Hindlimb muscle (tissue), 1 donor: ENCODE data around the gene BCAM. TPM values are rescaled to one million over a fixed set of nuclear protein-coding genes. Genes with fewer than 3 reads are reported as not detected.
"Not testable (repeated sequence)": the region's sequence is repeated elsewhere in the genome, so short reads cannot be mapped to it uniquely, and the experiment has no call there.

Experiments
- DNase-seq: peaks from one replicate; pipeline ENCODE4 v3.0.0-alpha.2; 2013
- polyA plus RNA-seq: library from polyadenylated mRNA; unstranded; fragments of 120-200 nt; gene quantifications from one replicate; pipeline ENCODE4 v1.2.1, GENCODE V29; 2013; ENCODE audit not compliant: insufficient read length

The BCAM gene
- polyA plus RNA-seq, 1 donor, result 262 TPM

DNA sequence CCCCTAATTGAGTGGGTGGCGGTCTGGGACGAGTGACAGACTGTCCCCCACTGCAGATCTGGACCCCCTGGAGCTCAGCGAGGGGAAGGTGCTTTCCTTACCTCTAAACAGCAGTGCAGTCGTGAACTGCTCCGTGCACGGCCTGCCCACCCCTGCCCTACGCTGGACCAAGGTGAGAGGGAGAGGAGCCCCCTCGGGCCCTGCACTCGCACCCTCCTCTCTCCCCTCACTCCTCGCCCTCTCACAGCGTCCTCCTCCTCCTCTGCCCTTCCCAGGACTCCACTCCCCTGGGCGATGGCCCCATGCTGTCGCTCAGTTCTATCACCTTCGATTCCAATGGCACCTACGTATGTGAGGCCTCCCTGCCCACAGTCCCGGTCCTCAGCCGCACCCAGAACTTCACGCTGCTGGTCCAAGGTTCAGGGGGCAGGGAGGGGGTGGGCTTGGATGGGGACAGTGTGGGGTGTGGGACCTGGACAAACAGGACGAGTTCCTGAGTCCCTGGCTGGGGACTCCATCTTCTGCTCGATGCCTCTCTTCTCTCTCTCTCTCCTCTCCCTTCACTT is 9.6 kb downstream of the BCAM start:
- no peak for DNase-seq

DNA sequence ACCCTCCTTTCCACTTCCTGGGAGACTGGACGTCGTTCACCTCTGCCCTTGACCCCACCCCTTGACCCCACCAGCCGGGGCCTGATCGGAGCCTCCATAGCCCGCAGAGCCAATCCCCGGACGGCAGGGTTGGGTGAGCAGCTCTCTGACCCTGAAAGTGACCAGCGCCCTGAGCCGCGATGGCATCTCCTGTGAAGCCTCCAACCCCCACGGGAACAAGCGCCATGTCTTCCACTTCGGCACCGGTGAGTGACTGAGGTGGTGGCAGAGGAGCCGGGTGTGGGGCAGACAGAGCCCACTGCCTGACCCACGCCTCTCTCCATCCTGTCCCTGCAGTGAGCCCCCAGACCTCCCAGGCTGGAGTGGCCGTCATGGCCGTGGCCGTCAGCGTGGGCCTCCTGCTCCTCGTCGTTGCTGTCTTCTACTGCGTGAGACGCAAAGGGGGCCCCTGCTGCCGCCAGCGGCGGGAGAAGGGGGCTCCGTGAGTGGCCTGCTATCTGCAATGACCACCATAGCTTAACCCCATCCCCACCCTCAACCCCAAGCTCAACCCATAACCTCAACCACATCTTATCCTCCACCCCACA is 10.4 kb downstream of the BCAM start:
- DNase-seq, result no peak

DNA sequence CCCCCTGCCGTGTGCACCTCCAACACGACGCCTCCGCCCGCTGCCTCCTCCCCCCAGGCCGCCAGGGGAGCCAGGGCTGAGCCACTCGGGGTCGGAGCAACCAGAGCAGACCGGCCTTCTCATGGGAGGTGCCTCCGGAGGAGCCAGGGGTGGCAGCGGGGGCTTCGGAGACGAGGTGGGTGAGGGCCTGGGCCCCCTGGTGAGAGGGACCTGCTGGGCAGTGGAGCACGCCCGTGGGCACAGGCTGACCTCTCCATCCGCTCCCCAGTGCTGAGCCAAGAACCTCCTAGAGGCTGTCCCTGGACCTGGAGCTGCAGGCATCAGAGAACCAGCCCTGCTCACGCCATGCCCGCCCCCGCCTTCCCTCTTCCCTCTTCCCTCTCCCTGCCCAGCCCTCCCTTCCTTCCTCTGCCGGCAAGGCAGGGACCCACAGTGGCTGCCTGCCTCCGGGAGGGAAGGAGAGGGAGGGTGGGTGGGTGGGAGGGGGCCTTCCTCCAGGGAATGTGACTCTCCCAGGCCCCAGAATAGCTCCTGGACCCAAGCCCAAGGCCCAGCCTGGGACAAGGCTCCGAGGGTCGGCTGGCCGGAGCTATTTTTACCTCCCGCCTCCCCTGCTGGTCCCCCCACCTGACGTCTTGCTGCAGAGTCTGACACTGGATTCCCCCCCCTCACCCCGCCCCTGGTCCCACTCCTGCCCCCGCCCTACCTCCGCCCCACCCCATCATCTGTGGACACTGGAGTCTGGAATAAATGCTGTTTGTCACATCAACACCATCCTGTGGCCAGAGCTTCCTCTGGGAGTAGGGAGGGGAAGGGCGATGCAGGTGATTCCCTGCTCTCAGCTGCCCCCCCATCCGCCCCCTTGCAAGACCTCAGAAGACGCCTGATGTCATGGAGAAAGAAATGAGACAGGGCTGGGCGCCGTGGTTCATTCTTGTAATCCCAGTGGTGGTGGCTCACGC is 12.0 kb downstream of the BCAM start:
- DNase-seq, result no peak

DNA sequence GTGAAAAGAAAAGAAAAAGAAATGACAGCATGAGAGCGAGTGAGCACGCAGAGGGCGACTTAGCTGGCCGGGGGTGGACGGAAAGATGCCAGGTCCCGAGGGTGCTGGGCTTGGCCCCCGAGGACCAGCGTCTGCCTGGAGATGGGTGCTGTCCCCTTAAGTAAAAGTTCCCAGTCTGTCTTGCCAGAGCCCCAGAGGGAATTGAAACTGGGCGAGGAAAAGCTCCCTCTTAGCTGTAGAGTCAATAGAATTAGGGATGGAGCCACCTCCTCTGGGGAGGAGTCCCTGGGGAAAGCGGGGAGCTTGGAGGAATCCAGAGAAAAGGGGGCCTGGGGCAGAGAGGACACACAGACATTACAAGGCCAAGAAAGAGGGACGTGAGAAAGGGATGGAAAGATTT is 13.3 kb downstream of the BCAM start:
- DNase-seq, result no peak

DNA sequence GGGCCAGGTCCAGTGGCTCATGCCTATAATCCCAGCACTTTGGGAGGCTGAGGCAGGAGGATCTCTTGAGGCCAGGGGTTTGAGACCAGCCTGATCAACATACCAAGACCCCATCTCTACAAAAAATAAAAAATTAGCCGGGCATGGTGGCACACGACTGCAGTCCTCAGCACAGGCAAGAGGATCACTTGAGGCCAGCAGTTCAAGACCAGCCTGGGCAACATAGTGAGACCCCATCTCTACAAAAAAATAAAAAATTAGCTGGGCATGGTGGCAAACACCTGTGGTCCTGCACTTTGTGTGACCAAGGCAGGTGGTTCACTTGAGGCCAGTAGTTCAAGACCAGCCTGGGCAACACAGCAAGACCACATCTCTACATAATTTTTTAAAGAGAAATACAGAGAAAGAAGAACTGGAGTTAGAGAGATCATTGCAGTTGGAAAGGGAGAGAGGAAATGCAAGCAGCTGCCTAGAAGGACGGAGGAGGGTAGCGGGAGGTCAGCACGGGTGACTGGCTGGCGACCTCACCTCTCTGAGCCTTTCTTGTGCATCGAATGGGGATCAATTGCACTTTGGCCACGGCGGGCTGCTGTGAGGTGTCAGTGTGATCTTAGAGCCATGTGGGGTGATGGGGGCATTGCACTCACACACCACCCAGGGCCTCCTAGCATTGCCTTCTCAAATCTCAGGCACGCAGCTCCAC is 13.9 kb downstream of the BCAM start:
- DNase-seq, result no peak

DNA sequence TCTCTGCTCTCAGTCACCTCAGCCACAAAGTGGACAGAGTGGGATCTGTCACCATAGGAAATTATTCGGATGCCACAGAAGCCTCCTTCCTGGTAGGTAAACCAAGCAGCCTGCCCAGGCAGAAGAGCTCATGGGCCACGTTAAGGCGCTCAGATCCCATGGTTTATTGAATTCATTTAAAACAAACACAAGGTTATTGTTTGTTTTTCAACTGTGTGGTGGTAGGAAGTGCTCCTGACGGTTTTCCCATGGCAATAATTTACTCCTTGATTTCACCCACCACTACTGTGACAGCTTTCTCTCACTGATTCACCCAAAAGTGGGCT is 14.4 kb downstream of the BCAM start:
- no peak for DNase-seq

DNA sequence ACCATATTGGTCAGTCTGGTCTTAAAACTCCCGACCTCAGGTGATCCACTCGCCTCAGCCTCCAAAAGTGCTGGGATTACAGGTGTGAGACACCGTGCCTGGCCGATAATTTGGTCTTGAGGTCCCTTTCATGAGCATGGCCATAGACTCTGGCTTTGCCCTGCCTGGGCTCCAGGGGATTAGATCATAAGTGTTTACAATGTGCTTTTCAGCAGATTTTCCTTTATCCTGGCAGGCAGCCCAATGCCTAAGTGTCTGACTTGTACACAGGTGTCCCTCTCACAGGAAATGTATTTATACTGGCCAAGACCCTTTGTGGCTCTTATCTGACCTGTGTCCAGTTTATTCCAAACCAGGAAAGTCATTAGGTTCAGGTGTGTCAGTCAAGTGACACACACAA is 15.9 kb downstream of the BCAM start:
- no peak for DNase-seq

DNA sequence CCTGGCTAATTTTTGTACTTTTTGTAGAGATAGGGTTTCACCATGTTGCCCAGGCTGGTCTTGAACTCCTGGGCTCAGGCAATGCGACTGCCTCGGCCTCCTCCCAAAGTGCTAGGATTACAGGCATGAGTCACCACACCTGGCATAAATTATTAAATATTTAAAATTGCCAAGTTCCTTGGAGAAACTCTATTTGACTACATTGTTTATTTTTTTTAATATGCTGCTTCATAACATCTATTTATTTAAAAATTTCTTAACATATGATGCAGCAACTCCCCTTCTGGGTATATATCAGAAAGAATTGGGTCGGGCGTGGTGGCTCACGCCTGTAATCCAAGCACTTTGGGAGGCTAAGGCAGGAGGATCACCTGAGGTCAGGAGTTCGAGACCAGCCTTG is 24.0 kb downstream of the BCAM start:
- DNase-seq, result not testable (repeated sequence)

DNA sequence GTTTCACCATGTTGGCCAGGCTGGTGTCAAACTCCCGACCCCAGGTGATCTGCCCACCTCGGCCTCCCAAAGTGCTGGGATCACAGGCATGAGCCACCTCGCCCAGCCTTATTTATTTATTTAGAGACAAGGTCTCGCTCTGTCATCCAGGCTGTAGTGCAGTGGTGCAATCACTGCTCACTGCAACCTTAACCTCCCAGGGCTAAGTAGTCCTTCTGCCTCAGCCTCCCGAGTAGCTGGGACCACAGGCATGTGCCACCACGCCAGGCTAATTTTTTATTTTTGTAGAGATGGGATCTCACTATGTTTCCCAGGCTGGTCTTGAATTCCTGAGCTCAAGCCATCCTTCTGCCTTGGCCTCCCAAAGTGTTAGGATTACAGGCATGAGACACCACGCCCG is 25.5 kb downstream of the BCAM start:
- DNase-seq, result not testable (repeated sequence)

DNA sequence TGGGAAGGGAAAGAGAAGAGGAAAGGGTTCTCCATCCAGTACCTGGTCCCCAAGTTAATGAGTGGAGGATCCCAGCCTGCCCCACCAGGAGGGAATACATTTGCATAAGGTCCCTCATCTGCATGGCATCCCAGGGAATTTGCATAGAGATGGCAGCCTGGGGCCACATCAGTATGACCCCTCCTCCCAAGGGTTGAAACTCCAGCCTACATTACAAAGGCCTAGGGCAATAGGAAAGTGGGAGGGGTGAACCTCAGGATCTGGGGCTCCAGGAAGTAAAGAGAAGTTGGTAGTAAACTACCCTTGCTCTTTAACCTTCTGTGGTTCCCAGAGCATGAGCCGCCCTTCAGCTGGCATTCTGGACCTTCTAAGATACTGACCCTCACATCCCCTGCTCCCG is 30.4 kb downstream of the BCAM start:
- DNase-seq, result no peak

DNA sequence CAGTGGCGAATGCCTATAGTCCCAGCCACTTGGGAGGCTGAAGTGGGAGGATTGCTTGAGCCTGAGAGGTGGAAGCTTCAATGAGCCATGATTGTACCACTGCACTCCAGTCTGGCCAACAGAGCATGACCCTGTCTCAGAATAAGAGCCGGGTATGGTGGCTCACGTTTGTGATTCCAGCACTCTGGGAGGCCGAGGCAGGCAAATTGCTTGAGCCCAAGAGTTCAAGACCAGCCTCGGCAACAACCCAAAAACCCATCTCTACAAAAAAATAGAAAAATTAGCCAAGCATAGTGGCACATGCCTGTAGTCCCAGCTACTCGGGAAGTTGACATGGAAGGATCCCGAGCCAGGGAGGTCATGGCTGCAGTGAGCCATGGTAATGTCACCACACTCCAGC is 31.9 kb downstream of the BCAM start:
- no peak for DNase-seq

DNA sequence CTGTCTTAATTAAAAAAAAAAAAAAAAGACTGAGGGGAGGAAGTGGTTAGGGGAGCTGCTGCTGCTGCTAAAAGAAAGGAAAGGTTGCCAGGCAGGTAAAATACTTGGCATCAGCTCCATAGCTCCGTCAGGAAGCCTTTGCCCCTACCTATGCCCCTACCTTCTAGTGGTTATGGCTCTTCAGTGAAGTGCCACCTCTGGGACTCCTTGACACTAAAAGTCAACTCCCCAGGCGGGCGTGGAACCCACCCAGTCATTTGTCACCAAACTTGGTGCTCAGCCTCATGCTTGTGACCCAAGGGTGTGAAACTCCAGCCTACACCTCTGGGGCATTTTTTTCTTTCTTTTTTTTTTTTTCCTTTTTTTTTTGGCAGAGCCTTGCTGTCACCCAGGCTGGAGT is 32.3 kb downstream of the BCAM start:
- no peak for DNase-seq

DNA sequence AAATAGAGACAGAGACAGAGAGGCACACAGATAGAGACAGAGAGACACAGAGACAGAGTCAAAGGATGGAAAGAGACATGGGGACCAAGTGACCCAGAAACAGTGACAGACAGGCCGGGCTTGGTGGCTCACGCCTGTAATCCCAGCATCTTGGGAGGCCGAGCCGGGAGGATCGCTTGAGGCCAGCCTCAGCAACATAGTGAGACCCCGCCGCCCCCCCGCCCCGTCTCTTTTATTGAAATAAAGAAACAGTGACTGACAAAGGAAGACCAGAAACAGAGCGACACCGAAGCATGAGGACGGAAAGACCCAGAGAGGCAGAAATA is 36.3 kb downstream of the BCAM start:
- no peak for DNase-seq

DNA sequence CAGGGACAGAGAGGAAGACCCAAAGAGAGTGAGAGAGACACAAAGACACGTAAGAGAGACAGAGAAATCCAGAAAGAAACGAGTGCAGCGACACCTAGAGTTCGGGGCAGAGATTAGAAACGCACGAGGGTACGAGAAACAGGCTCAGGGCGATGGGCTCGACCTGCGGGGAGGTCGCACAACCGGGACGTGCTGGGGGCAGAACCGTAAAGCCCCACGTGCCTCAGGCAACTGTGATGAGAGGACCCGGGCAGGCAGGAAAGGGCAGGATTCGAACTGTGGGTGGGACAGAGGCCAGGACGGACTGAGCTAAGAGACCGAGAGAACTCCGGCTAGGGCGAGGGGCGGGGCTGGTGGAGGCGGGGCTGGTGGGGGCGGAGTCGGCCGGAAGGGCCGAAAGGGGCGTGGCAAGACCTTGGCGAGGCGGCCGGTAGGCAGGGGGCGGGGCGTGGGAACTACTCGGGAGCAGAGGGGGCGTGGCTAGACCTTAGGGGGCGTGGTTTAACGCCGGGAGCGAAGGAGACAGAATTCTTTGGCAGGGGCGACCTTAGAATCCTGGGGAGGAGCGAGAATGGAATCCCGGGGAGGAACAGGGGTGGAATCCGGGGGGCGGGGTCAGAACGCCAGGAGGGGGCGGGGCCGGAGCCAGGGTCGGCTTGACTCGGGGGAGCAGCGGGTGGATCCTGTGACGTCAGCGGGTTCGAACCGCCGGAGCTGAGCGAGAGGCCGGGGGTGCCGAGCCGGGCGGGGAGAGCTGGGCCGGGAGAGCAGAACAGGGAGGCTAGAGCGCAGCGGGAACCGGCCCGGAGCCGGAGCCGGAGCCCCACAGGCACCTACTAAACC is 36.9 kb downstream of the BCAM start, which contains the start of gene NECTIN2:
TSS of gene NECTIN2 (plus strand) at position 686 of the 843 bp plus-strand sequence. CDS start 229 bp downstream, outside the sequence.
- DNase-seq, result peak; percentile 98

DNA sequence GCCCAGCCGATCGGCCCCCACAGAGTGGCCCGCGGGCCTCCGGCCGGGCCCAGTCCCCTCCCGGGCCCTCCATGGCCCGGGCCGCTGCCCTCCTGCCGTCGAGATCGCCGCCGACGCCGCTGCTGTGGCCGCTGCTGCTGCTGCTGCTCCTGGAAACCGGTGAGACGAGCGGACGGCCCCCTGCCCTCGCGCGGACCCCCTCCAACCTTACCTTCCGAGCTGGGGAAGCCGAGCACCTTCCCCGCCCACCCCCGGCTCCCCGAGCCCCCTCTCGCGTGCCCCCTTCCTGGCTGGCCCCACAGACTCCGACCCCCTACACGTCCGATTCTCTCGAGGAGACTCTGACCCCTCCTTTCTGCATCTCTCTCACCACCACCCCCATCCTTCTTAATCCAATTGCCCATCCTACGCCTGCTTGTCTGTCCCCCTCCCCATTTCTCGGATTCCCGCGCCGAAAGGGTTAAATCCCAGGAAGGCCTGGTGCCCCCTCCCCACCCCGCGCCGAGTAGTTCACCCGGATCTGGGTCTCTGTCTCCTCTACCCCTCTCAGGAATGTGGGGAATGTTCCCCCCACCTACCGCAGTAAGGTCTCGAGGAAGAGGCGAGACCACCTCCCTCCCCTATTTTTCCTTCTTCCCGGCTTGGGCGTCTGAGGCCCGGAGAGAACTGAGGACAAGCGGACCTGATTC is 37.7 kb downstream of the BCAM start:
- DNase-seq, result no peak

DNA sequence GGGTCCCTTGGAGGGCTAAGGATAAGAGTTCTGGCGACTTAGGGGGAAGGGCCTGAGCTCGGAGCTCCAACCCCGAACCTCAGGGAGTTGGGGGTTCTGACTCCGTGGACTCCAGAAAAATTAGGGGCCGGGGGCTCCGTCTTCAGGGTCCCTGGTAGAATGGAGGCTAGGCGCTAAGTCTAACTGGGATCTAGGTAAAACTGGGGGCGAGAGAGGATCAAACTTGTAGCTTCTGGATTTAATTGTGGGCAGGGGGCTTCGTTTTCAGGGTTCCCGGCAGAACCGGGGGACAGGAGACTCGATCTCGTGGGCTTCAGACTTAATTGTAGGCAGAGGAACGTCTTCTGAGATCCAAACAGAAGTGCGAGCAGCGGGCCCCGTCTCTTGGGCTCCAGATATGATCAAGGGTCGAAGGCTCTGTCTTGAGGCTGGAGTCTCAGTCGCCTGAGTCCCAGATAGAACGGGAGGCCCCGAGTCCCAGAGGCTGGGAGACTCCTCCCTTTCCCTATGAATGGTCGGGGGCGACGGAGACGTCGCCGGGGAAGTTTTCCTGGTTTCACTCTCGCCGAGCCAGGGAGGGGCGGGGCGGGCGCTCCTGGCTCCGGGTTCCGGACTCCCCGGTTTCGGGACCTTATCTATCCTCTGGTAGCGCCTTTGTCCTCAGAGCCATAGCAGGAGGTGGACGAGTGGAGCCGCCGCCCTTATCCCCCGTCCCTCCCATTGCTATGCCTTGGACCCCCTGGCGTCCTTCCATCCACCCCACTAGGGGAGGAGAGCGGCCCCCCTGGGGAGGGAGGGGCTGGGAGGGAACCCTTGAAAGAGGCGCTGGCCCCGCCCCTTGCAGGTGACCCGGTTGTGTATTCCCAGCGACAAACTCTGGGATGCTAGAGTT is 38.5 kb downstream of the BCAM start:
- peak; percentile 79 for DNase-seq

DNA sequence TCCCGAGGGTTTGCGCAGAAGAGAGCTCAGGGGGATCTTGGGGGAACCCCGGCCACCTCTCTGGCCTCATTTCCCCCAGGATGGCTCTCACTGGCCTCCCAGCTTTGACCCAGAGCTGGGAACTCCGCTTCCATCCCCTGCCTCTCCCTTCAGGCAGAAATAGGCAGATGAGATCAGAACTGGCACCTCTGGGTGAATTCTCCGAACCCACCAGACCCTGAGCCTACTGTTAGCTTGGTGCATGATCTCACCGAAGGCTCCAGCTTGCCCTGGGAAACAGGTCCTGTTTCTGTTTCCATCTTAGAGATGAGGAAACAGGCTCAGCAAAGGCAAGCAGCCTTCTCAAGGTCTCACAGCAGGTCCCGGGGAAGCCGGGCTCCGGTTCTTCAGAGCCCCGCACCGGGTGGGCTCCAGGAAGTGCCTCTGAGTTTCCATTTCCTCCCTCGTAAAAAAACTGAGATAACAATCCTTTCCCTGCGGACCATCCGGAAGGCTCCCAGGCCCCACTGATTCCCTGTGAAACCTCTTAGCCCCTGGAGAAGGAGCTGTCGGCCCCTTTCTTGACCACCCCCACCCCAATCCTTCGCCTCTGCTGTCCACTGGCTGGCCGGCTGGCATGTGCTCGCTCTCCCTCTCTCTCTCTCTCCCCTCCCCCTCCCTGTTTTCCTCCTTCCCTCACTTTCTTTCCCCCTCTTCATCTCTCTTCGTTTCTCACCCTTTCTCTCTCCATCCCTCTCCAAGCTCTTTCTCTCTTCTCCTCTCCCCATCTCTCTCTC is 39.3 kb downstream of the BCAM start:
- DNase-seq, result peak; percentile 46

DNA sequence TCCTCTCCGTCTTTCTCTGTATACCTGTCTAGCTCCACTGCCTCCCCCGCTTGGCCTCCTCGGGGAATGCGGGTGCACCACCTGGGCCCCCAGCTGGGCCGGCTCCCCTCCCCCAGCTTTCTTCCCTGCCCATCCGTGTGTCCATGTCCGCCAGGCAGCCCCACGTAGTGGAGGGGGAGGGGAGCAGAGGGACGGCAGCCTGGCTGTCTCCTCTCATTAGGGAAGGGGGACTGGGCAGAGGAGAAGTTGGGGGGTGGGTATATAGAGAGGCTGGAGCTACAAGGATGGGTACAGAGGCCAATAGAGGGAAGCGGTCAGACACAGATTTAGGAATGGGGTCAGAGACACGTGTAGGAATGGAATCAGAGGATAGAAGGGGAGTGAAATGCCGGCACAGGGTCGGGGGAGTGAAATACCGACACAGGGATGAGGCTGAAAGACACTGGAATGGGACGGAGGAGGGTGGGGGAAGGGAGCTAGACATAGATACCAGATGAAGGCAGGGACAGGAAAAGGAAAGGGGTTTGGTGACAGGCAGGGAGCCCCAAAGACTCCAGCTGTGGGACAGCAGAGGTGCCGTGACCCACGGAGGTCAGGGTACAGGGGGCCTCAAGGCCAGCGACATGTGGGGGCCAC is 40.0 kb downstream of the BCAM start:
- peak; percentile 29 for DNase-seq

DNA sequence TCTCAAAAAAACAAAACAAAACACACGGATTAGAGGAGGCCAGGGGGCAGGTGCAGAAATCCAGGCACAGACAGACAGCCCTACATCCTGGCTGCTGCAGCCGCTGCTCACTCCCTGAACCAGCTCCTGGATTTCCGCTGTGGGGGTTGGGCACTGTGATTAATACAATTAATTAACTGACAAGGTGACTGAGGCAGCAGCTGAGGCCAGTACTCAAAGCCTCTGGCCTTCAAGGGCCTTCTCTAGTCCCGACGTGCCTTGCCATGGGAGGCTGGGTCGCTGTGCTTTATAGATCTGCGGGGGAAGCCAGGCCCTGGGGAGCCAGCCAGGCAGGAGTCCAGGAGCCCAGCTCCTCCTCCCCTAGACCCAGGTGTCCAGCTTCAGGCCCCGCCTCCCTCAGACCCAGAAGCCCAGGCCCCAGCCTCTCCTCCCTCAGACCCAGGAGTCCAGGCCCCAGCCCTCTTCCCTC is 41.8 kb downstream of the BCAM start:
- DNase-seq, result no peak
